ENCODE results near the gene HAL. TPM values are rescaled to one million over a fixed set of nuclear protein-coding genes. Genes with fewer than 3 reads are reported as not detected.

HAL gene
- total RNA-seq, 1 donor: 0.36 TPM

- Histone ChIP-seq H2AFZ (ENCODE audit: low read length) (peak overlapping the region; percentile 69), H3K4me1 (ENCODE audit: insufficient read depth, low read length) (peaks cover 31% of the 10 kb centered on the region), H3K4me3 (ENCODE audit: insufficient read depth, low read length) (peak overlapping the region; percentile 42), H3K9me3 (ENCODE audit: low read depth, low read length) (no peaks in the 10 kb centered on the region), H3K27me3 (ENCODE audit: insufficient read depth, low read length) (no peaks in the 10 kb centered on the region), H3K36me3 (ENCODE audit: insufficient read depth, low read length) (no peaks in the 10 kb centered on the region), H4K20me1 (ENCODE audit: insufficient read depth, low read length) (no peaks in the 10 kb centered on the region), H3K27ac (ENCODE audit: low read depth, low read length) (no peak overlapping the region), H3K79me2 (ENCODE audit: insufficient read depth, low read length) (no peaks in the 10 kb centered on the region), H3K4me2 (ENCODE audit: insufficient read depth, low read length) (peak overlapping the region; percentile 66)
- no peak for TF ChIP-seq CTCF (IDR thresholded peaks at IDR 0.05; ENCODE audit: extremely low read depth, low read depth, low read length)
- peak; percentile 65 for DNase-seq (ENCODE audit: insufficient read length, low spot score, missing footprints)
Measured at GRCh38 chr12:96044017-96044942, 48.1 kb upstream of the HAL start.

GRCh38 chr12:96041181-96041580, 45.0 kb upstream of the HAL start:
- Histone ChIP-seq H3K4me2 (ENCODE audit: insufficient read depth, low read length) (no peak overlapping the region), H3K36me3 (ENCODE audit: insufficient read depth, low read length) (no peaks in the 10 kb centered on the region), H3K79me2 (ENCODE audit: insufficient read depth, low read length) (no peaks in the 10 kb centered on the region), H3K27me3 (ENCODE audit: insufficient read depth, low read length) (no peaks in the 10 kb centered on the region), H3K9me3 (ENCODE audit: low read depth, low read length) (no peaks in the 10 kb centered on the region), H3K4me1 (ENCODE audit: insufficient read depth, low read length) (peaks cover 16% of the 10 kb centered on the region), H3K27ac (ENCODE audit: low read depth, low read length) (no peak overlapping the region), H3K4me3 (ENCODE audit: insufficient read depth, low read length) (no peak overlapping the region), H2AFZ (ENCODE audit: low read length) (no peak overlapping the region), H4K20me1 (ENCODE audit: insufficient read depth, low read length) (no peaks in the 10 kb centered on the region)
- no peak for DNase-seq (ENCODE audit: insufficient read length, low spot score, missing footprints)
- no peak for TF ChIP-seq CTCF (IDR thresholded peaks at IDR 0.05; ENCODE audit: extremely low read depth, low read depth, low read length)

DNA sequence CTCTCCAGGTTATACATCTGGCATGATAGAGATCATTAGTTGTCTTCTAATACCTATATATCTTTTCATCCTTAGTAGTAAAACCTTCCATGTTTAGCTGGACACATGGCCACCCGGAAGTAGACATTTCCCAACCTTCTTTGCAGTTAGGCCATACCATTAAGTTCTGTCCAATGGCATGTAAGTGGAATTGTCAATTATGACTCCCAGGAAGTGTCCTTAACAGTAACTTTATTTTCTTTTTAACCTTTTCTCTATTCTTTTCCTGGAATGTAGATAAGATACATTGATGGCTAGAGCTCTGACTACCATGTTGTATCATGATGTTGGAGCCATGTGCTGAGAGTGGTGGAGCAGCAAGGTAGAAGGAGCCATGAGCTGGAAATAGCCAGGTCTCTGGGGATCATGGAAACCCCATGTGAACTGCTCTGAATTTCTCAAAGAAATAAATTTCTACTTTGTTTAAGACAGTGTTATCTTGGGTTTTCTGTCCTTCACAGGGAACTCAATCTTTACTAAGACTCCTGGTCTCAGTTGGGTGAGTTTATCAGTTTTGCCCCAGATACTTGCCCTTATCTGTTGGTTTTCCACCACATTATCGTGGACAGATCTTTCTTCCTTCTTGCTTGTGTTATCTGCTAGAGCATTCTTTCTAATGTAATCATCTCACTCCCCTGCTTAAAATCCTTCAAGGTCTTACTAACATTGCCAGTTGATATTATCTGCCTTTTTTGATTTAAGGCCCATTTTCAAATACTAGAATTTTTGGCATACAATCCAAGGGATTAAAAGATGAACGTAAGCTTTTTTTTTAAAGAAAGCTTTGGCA, 44.4 kb upstream of the HAL start:
- Histone ChIP-seq H3K27me3 (ENCODE audit: insufficient read depth, low read length) (no peaks in the 10 kb centered on the region), H2AFZ (ENCODE audit: low read length) (no peak overlapping the region), H3K36me3 (ENCODE audit: insufficient read depth, low read length) (no peaks in the 10 kb centered on the region), H3K9me3 (ENCODE audit: low read depth, low read length) (no peaks in the 10 kb centered on the region), H3K4me2 (ENCODE audit: insufficient read depth, low read length) (no peak overlapping the region), H3K27ac (ENCODE audit: low read depth, low read length) (no peak overlapping the region), H4K20me1 (ENCODE audit: insufficient read depth, low read length) (no peaks in the 10 kb centered on the region), H3K79me2 (ENCODE audit: insufficient read depth, low read length) (no peaks in the 10 kb centered on the region), H3K4me3 (ENCODE audit: insufficient read depth, low read length) (no peak overlapping the region), H3K4me1 (ENCODE audit: insufficient read depth, low read length) (peaks cover 12% of the 10 kb centered on the region)
- TF ChIP-seq CTCF (IDR thresholded peaks at IDR 0.05; ENCODE audit: extremely low read depth, low read depth, low read length): no peak
- peak; percentile 5 for DNase-seq (ENCODE audit: insufficient read length, low spot score, missing footprints)

- Histone ChIP-seq H3K4me3 (ENCODE audit: insufficient read depth, low read length) (no peak overlapping the region), H3K27me3 (ENCODE audit: insufficient read depth, low read length) (no peaks in the 10 kb centered on the region), H4K20me1 (ENCODE audit: insufficient read depth, low read length) (no peaks in the 10 kb centered on the region), H3K4me1 (ENCODE audit: insufficient read depth, low read length) (peaks cover 7% of the 10 kb centered on the region), H3K4me2 (ENCODE audit: insufficient read depth, low read length) (no peak overlapping the region), H3K9me3 (ENCODE audit: low read depth, low read length) (no peaks in the 10 kb centered on the region), H3K79me2 (ENCODE audit: insufficient read depth, low read length) (peaks cover 2% of the 10 kb centered on the region), H2AFZ (ENCODE audit: low read length) (no peak overlapping the region), H3K27ac (ENCODE audit: low read depth, low read length) (no peak overlapping the region), H3K36me3 (ENCODE audit: insufficient read depth, low read length) (no peaks in the 10 kb centered on the region)
- no peak for TF ChIP-seq CTCF (IDR thresholded peaks at IDR 0.05; ENCODE audit: extremely low read depth, low read depth, low read length)
- DNase-seq (ENCODE audit: insufficient read length, low spot score, missing footprints): no peak
Measured at GRCh38 chr12:96039516-96039915, 43.4 kb upstream of the HAL start.
